Left ventricle myocardium superior (tissue), 1 donor: ENCODE results near the gene HTRA1. TPM values are rescaled to one million over a fixed set of nuclear protein-coding genes. Genes with fewer than 3 reads are reported as not detected.

Experiments
- microRNA-seq: library from miRNA; unstranded; fragments of <30 nt; microRNA quantifications from one replicate; pipeline ENCODE4 v1.2.0, GENCODE V29; 2020; ENCODE audit warnings: borderline number of aligned reads
- total RNA-seq: library from RNA; stranded (reverse); fragmentation: NEBNext Ultra II Directional; extraction: Animal tissue kit (Norgen Biotek cat#: 25700); gene quantifications from one replicate; pipeline ENCODE4 v1.2.1, GENCODE V29; 2021
- donor health status: DM: no; HTN: yes; CAD: no; lungs with severe emphysema.

HTRA1 gene
- total RNA-seq, 1 donor from 2014 or later = 46.6 TPM

Small RNA genes lying within 50 kb of the gene (microRNA-seq; reads per million reads assigned to microRNA genes)
- not detected for gene MIR3941

Other genes with a start within 250 kb of the HTRA1 start
- gene BTBD16, start 190.3 kb upstream of the HTRA1 start, total RNA-seq = not detected
- gene PLEKHA1, start 86.8 kb upstream of the HTRA1 start, total RNA-seq = 71.1 TPM
- gene ARMS2, start 6.9 kb upstream of the HTRA1 start, total RNA-seq = not detected
- 0.05 TPM for gene DMBT1, start 99.2 kb downstream of the HTRA1 start, total RNA-seq
- gene C10orf120, start 238.3 kb downstream of the HTRA1 start, total RNA-seq = not detected